Measurements from ENCODE around the gene NKX2-3. TPM values are rescaled to one million over a fixed set of nuclear protein-coding genes. Genes with fewer than 3 reads are reported as not detected.

NKX2-3 gene
- total and polyA plus RNA-seq, 7 experiments from 2014 or later: not detected

- no peak overlapping the region for H3K27ac Mint-ChIP-seq
- H3K9me3 Mint-ChIP-seq: peaks cover 0 to 10% (median 5%) of the 10 kb centered on the region in 11 donors
- Histone ChIP-seq H3K27ac (ENCODE audit: low read depth, low read length) (no peak overlapping the region), H3K9me3 (ENCODE audit: control insufficient read depth in 2 of 3, low read length in 3 of 3) (no peaks in the 10 kb centered on the region), H3K27me3 (ENCODE audit: control insufficient read depth in 2 of 2, insufficient read depth in 2 of 2, low read length in 2 of 2) (no peaks in the 10 kb centered on the region), H3K36me3 (ENCODE audit: control insufficient read depth in 2 of 3, insufficient read depth in 3 of 3, low read length in 3 of 3) (no peaks in the 10 kb centered on the region), H3K4me3 (ENCODE audit: low read length) (no peak overlapping the region), H3K4me1 (ENCODE audit: control insufficient read depth in 2 of 2, insufficient read depth in 2 of 2, low read length in 2 of 2) (no peaks in the 10 kb centered on the region)
- no peaks in the 10 kb centered on the region for H3K4me1 Mint-ChIP-seq
- H3K4me3 Mint-ChIP-seq: no peak overlapping the region
- POLR2A ChIA-PET: no interaction called here
- H3K36me3 Mint-ChIP-seq: peaks cover 0 to 9% (median 0%) of the 10 kb centered on the region in 5 donors
- peaks cover 14 to 65% (median 53%) of the 10 kb centered on the region in 5 donors for H3K27me3 Mint-ChIP-seq
- intact Hi-C loops (cut with micrococcal nuclease): no loop called here
- CTCF ChIA-PET: no interaction called here
- DNase-seq: no peak
- no peak for ATAC-seq
Measured at GRCh38 chr10:99507265-99507664, 25.5 kb upstream of the NKX2-3 start.

GRCh38 chr10:99513061-99513460 lies 19.7 kb upstream of the NKX2-3 start:
- Histone ChIP-seq H3K4me1 (ENCODE audit: control insufficient read depth in 2 of 2, insufficient read depth in 2 of 2, low read length in 2 of 2) (no peaks in the 10 kb centered on the region), H3K9me3 (ENCODE audit: control insufficient read depth in 2 of 3, low read length in 3 of 3) (no peaks in the 10 kb centered on the region), H3K27me3 (ENCODE audit: control insufficient read depth in 2 of 2, insufficient read depth in 2 of 2, low read length in 2 of 2) (no peaks in the 10 kb centered on the region), H3K27ac (ENCODE audit: low read depth, low read length) (no peak overlapping the region), H3K36me3 (ENCODE audit: control insufficient read depth in 2 of 3, insufficient read depth in 3 of 3, low read length in 3 of 3) (no peaks in the 10 kb centered on the region), H3K4me3 (ENCODE audit: low read length) (no peak overlapping the region)
- Mint-ChIP-seq H3K27ac (no peak overlapping the region), H3K36me3 (peaks cover 0 to 9% (median 0%) of the 10 kb centered on the region in 5 donors), H3K4me1 (no peaks in the 10 kb centered on the region), H3K4me3 (no peak overlapping the region), H3K27me3 (peaks cover 40 to 67% (median 59%) of the 10 kb centered on the region in 5 donors), H3K9me3 (peaks cover 0 to 10% (median 5%) of the 10 kb centered on the region in 11 donors)
- intact Hi-C loops (cut with micrococcal nuclease): no loop called here
- ChIA-PET CTCF (no interaction called here), POLR2A (no interaction called here)
- ATAC-seq: no peak
- no peak for DNase-seq

GRCh38 chr10:99519690-99520039 lies 13.1 kb upstream of the NKX2-3 start:
- Histone ChIP-seq H3K27me3 (ENCODE audit: control insufficient read depth in 2 of 2, insufficient read depth in 2 of 2, low read length in 2 of 2) (peaks cover 0 to 2% of the 10 kb centered on the region in 2 donors), H3K27ac (ENCODE audit: low read depth, low read length) (no peak overlapping the region), H3K9me3 (ENCODE audit: control insufficient read depth in 2 of 3, low read length in 3 of 3) (no peaks in the 10 kb centered on the region), H3K4me3 (ENCODE audit: low read length) (no peak overlapping the region), H3K36me3 (ENCODE audit: control insufficient read depth in 2 of 3, insufficient read depth in 3 of 3, low read length in 3 of 3) (no peaks in the 10 kb centered on the region), H3K4me1 (ENCODE audit: control insufficient read depth in 2 of 2, insufficient read depth in 2 of 2, low read length in 2 of 2) (no peaks in the 10 kb centered on the region)
- Mint-ChIP-seq H3K4me3 (no peak overlapping the region), H3K4me1 (peaks cover 0 to 11% (median 6%) of the 10 kb centered on the region in 7 donors), H3K9me3 (peaks cover 0 to 3% (median 0%) of the 10 kb centered on the region in 11 donors), H3K27ac (no peak overlapping the region), H3K27me3 (peaks cover 61 to 73% (median 67%) of the 10 kb centered on the region in 5 donors), H3K36me3 (no peaks in the 10 kb centered on the region)
- intact Hi-C loops (cut with micrococcal nuclease): no loop called here
- ChIA-PET CTCF (no interaction called here), POLR2A (no interaction called here)
- no peak for ATAC-seq
- no peak for DNase-seq

GRCh38 chr10:99520040-99520846 lies 12.5 kb upstream of the NKX2-3 start:
- peaks cover 0 to 11% (median 6%) of the 10 kb centered on the region in 7 donors for H3K4me1 Mint-ChIP-seq
- H3K4me3 ChIP-seq (ENCODE audit: low read length): no peak overlapping the region
- no peak overlapping the region for H3K4me3 Mint-ChIP-seq
- POLR2A ChIA-PET: no interaction called here
- ATAC-seq (no peak), DNase-seq (no peak)
- no peak overlapping the region for H3K27ac Mint-ChIP-seq
- no peaks in the 10 kb centered on the region for H3K36me3 Mint-ChIP-seq
- peaks cover 67 to 79% (median 72%) of the 10 kb centered on the region in 5 donors for H3K27me3 Mint-ChIP-seq
- intact Hi-C loops (cut with micrococcal nuclease): no loop called here
- no peaks in the 10 kb centered on the region for H3K9me3 ChIP-seq (ENCODE audit: control insufficient read depth in 2 of 3, low read length in 3 of 3)
- H3K27ac ChIP-seq (ENCODE audit: low read depth, low read length): no peak overlapping the region
- peaks cover 0 to 7% of the 10 kb centered on the region in 2 donors for H3K27me3 ChIP-seq (ENCODE audit: control insufficient read depth in 2 of 2, insufficient read depth in 2 of 2, low read length in 2 of 2)
- H3K36me3 ChIP-seq (ENCODE audit: control insufficient read depth in 2 of 3, insufficient read depth in 3 of 3, low read length in 3 of 3): no peaks in the 10 kb centered on the region
- no peaks in the 10 kb centered on the region for H3K4me1 ChIP-seq (ENCODE audit: control insufficient read depth in 2 of 2, insufficient read depth in 2 of 2, low read length in 2 of 2)
- H3K9me3 Mint-ChIP-seq: peaks cover 0 to 3% (median 0%) of the 10 kb centered on the region in 11 donors
- CTCF ChIA-PET: no interaction called here

- Mint-ChIP-seq H3K27ac (no peak overlapping the region), H3K9me3 (peaks cover 0 to 3% (median 0%) of the 10 kb centered on the region in 11 donors), H3K36me3 (no peaks in the 10 kb centered on the region), H3K27me3 (peaks cover 73 to 81% (median 77%) of the 10 kb centered on the region in 5 donors), H3K4me3 (no peak overlapping the region), H3K4me1 (peaks cover 0 to 11% (median 6%) of the 10 kb centered on the region in 7 donors)
- ChIA-PET CTCF (no interaction called here), POLR2A (no interaction called here)
- Histone ChIP-seq H3K4me3 (ENCODE audit: low read length) (no peak overlapping the region), H3K27me3 (ENCODE audit: control insufficient read depth in 2 of 2, insufficient read depth in 2 of 2, low read length in 2 of 2) (peaks cover 0 to 7% of the 10 kb centered on the region in 2 donors), H3K9me3 (ENCODE audit: control insufficient read depth in 2 of 3, low read length in 3 of 3) (no peaks in the 10 kb centered on the region), H3K36me3 (ENCODE audit: control insufficient read depth in 2 of 3, insufficient read depth in 3 of 3, low read length in 3 of 3) (no peaks in the 10 kb centered on the region), H3K27ac (ENCODE audit: low read depth, low read length) (no peak overlapping the region), H3K4me1 (ENCODE audit: control insufficient read depth in 2 of 2, insufficient read depth in 2 of 2, low read length in 2 of 2) (no peaks in the 10 kb centered on the region)
- intact Hi-C loops (cut with micrococcal nuclease): no loop called here
- ATAC-seq (no peak), DNase-seq (no peak)
Measured at GRCh38 chr10:99520847-99521764, 11.6 kb upstream of the NKX2-3 start.

- CTCF ChIA-PET: no interaction called here
Measured at GRCh38 chr10:99521765-99522469, 10.8 kb upstream of the NKX2-3 start.

More at GRCh38 chr10:99521765-99522469, 10.8 kb upstream of the NKX2-3 start:
- intact Hi-C loops (cut with micrococcal nuclease): no loop called here
- no peak overlapping the region for H3K4me3 Mint-ChIP-seq
- no peak overlapping the region for H3K27ac Mint-ChIP-seq
- Histone ChIP-seq H3K4me1 (ENCODE audit: control insufficient read depth in 2 of 2, insufficient read depth in 2 of 2, low read length in 2 of 2) (no peaks in the 10 kb centered on the region), H3K9me3 (ENCODE audit: control insufficient read depth in 2 of 3, low read length in 3 of 3) (no peaks in the 10 kb centered on the region), H3K4me3 (ENCODE audit: low read length) (no peak overlapping the region), H3K36me3 (ENCODE audit: control insufficient read depth in 2 of 3, insufficient read depth in 3 of 3, low read length in 3 of 3) (no peaks in the 10 kb centered on the region), H3K27ac (ENCODE audit: low read depth, low read length) (no peak overlapping the region), H3K27me3 (ENCODE audit: control insufficient read depth in 2 of 2, insufficient read depth in 2 of 2, low read length in 2 of 2) (peaks cover 0 to 7% of the 10 kb centered on the region in 2 donors)
- POLR2A ChIA-PET: no interaction called here
- no peak for ATAC-seq
- H3K4me1 Mint-ChIP-seq: peaks cover 0 to 12% (median 6%) of the 10 kb centered on the region in 7 donors
- no peak for DNase-seq
- H3K27me3 Mint-ChIP-seq: peaks cover 74 to 86% (median 80%) of the 10 kb centered on the region in 5 donors
- H3K9me3 Mint-ChIP-seq: peaks cover 0 to 3% (median 0%) of the 10 kb centered on the region in 11 donors
- H3K36me3 Mint-ChIP-seq: no peaks in the 10 kb centered on the region

Measured in naive thymus-derived CD4-positive, alpha-beta T cell (primary cell).